ENCODE results near the gene RAPGEF4.
"Not testable (repeated sequence)": the region's sequence is repeated elsewhere in the genome, so short reads cannot be mapped to it uniquely, and the experiment has no call there.

The RAPGEF4 gene

GRCh38 chr2:172726172-172726735 is 9.4 kb upstream of the RAPGEF4 start:
- DNase-seq (ENCODE audit: low read depth in 2 of 2): no peak

GRCh38 chr2:172730411-172730810 is 5.2 kb upstream of the RAPGEF4 start:
- DNase-seq (ENCODE audit: low read depth in 2 of 2): no peak

- DNase-seq (ENCODE audit: low read depth in 2 of 2): no peak
Measured at GRCh38 chr2:172734711-172735581, 699 bp upstream of the RAPGEF4 start.

- no peak for DNase-seq (ENCODE audit: low read depth in 2 of 2)
Measured at GRCh38 chr2:172736424-172737174, 954 bp downstream of the RAPGEF4 start.

- no peak for DNase-seq (ENCODE audit: low read depth in 2 of 2)
Measured at GRCh38 chr2:172739661-172740266, 4.1 kb downstream of the RAPGEF4 start.

GRCh38 chr2:172740856-172741255 is 5.2 kb downstream of the RAPGEF4 start:
- DNase-seq (ENCODE audit: low read depth in 2 of 2): no peak

GRCh38 chr2:172742931-172743540 is 7.4 kb downstream of the RAPGEF4 start:
- no peak for DNase-seq (ENCODE audit: low read depth in 2 of 2)

GRCh38 chr2:172743898-172744297 is 8.3 kb downstream of the RAPGEF4 start:
- no peak for DNase-seq (ENCODE audit: low read depth in 2 of 2)

GRCh38 chr2:172745636-172746035 is 10.0 kb downstream of the RAPGEF4 start:
- no peak for DNase-seq (ENCODE audit: low read depth in 2 of 2)

GRCh38 chr2:172748543-172748942 is 12.9 kb downstream of the RAPGEF4 start:
- not testable (repeated sequence) for DNase-seq (ENCODE audit: low read depth in 2 of 2)

GRCh38 chr2:172749388-172749787 is 13.7 kb downstream of the RAPGEF4 start:
- DNase-seq (ENCODE audit: low read depth in 2 of 2): no peak

GRCh38 chr2:172751564-172751963 is 15.9 kb downstream of the RAPGEF4 start:
- no peak for DNase-seq (ENCODE audit: low read depth in 2 of 2)

- no peak for DNase-seq (ENCODE audit: low read depth in 2 of 2)
Measured at GRCh38 chr2:172753610-172754009, 18.0 kb downstream of the RAPGEF4 start.

GRCh38 chr2:172759441-172759840 is 23.8 kb downstream of the RAPGEF4 start:
- DNase-seq (ENCODE audit: low read depth in 2 of 2): no peak

GRCh38 chr2:172761306-172761705 is 25.7 kb downstream of the RAPGEF4 start:
- DNase-seq (ENCODE audit: low read depth in 2 of 2): no peak

GRCh38 chr2:172762574-172762973 is 26.9 kb downstream of the RAPGEF4 start:
- DNase-seq (ENCODE audit: low read depth in 2 of 2): no peak

GRCh38 chr2:172763079-172763478 is 27.4 kb downstream of the RAPGEF4 start:
- DNase-seq (ENCODE audit: low read depth in 2 of 2): no peak

- no peak for DNase-seq (ENCODE audit: low read depth in 2 of 2)
Measured at GRCh38 chr2:172765662-172766061, 30.0 kb downstream of the RAPGEF4 start.

GRCh38 chr2:172768401-172768800 is 32.8 kb downstream of the RAPGEF4 start:
- no peak for DNase-seq (ENCODE audit: low read depth in 2 of 2)

- DNase-seq (ENCODE audit: low read depth in 2 of 2): no peak
Measured at GRCh38 chr2:172769879-172770278, 34.2 kb downstream of the RAPGEF4 start.

- DNase-seq (ENCODE audit: low read depth in 2 of 2): no peak
Measured at GRCh38 chr2:172770887-172771286, 35.2 kb downstream of the RAPGEF4 start.

- no peak for DNase-seq (ENCODE audit: low read depth in 2 of 2)
Measured at GRCh38 chr2:172772633-172773032, 37.0 kb downstream of the RAPGEF4 start.

All from stimulated activated CD4-positive, alpha-beta T cell treated with anti-CD3 and anti-CD28 coated beads, Interleukin-1b, Interleukin-23, amount 100 ng/mL, for 4 hours (primary cell).